LNCaP clone FGC (cell line): ENCODE data around the gene SMIM35.
A peak's percentile ranks its signal among the peaks of the same experiment; 100 is the strongest.

ENCODE experiments used
- DNase-seq: peaks from one replicate; pipeline ENCODE4 v3.0.0-alpha.2; 2011; ENCODE audit warnings: low read depth
- H3K4me3 ChIP-seq: 2 replicates; pipeline ENCODE4 v1.5.1; 2011; ENCODE audit warnings: mild to moderate bottlenecking, low read depth, low read length, control low read depth
- CTCF ChIP-seq: IDR thresholded peaks from 2 replicates; pipeline ENCODE4 v1.5.1; 2012; ENCODE audit warnings: mild to moderate bottlenecking; ENCODE audit not compliant: control insufficient read depth, insufficient read depth; ENCODE audit errors: extremely low read depth

The SMIM35 gene

GRCh38 chr11:117992136-117992535 lies 94.6 kb downstream of the SMIM35 start:
- DNase-seq, result no peak
- no peak overlapping the region for H3K4me3 ChIP-seq
- TF ChIP-seq CTCF, result no peak

GRCh38 chr11:117989351-117990102 lies 97.2 kb downstream of the SMIM35 start:
- no peak overlapping the region for H3K4me3 ChIP-seq
- TF ChIP-seq CTCF, result no peak
- no peak for DNase-seq

- no peak for DNase-seq
- no peak for TF ChIP-seq CTCF
- H3K4me3 ChIP-seq, result no peak overlapping the region
Observed at GRCh38 chr11:117986981-117987574, 99.7 kb downstream of the SMIM35 start.

GRCh38 chr11:117985953-117986887 lies 100.5 kb downstream of the SMIM35 start, which contains the start of gene IL10RA:
TSS of gene IL10RA (plus strand) at chr11:117986394. CDS start at chr11:117986468, 74 bp downstream.
- no peak for DNase-seq
- H3K4me3 ChIP-seq, result peak within 1 kb of the TSS; percentile 40
- TF ChIP-seq CTCF, result peak; percentile 8; the same call in 1 of the 2 replicates

- H3K4me3 ChIP-seq, result no peak overlapping the region
- DNase-seq, result no peak
- TF ChIP-seq CTCF, result no peak
Observed at GRCh38 chr11:117984476-117984875, 102.3 kb downstream of the SMIM35 start.

GRCh38 chr11:117983163-117983475 lies 103.6 kb downstream of the SMIM35 start:
- H3K4me3 ChIP-seq, result no peak overlapping the region
- DNase-seq, result no peak
- TF ChIP-seq CTCF, result no peak
